A549 (cell line): ENCODE results near the gene LPCAT1.

Experiments used
- CHD2 ChIP-seq: fragments of 150-350 bp; IDR thresholded peaks from 2 replicates; pipeline ENCODE4 v1.6.1; 2014; ENCODE audit warnings: low read length; ENCODE audit not compliant: partially characterized antibody
- CTCF ChIP-seq: fragments of >200 bp; sonication (Bioruptor Twin); formaldehyde crosslinking; IDR thresholded peaks from 3 replicates; pipeline ENCODE4 v1.5.1; 2016
- MYC ChIP-seq: IDR thresholded peaks from 2 replicates; pipeline ENCODE4 v1.6.1; 2012; ENCODE audit warnings: mild to moderate bottlenecking, inconsistent platforms, low read length, improper control_type of control experiment, borderline replicate concordance
- POLR2A ChIP-seq: IDR thresholded peaks from 2 replicates; pipeline ENCODE4 v1.6.1; 2012; ENCODE audit warnings: mild to moderate bottlenecking, low read length
- SMC3 ChIP-seq: fragments of >200 bp; sonication (Bioruptor Twin); formaldehyde crosslinking; IDR thresholded peaks from 3 replicates; pipeline ENCODE4 v1.6.1; 2018; ENCODE audit warnings: inconsistent platforms
- TFCP2L1 ChIP-seq: fragments of 250-450 bp; sonication (Bioruptor Pico); IDR thresholded peaks from 2 replicates; pipeline ENCODE4 v1.5.0; 2021; ENCODE audit warnings: mild to moderate bottlenecking

- TF ChIP-seq SMC3 (no peak), POLR2A (no peak), CHD2 (no peak), CTCF (no peak), MYC (no peak), TFCP2L1 (no peak)
Observed at GRCh38 chr5:1570975-1571374, 47.2 kb upstream of the LPCAT1 start.
